SK-N-MC (cell line): ENCODE data around the gene ALDH4A1.

Experiments used
- EZH2 ChIP-seq: fragments of 200-600 bp; sonication (generic); IDR thresholded peaks from one replicate; pipeline ENCODE4 v1.6.1; 2017; ENCODE audit warnings: antibody characterized with exemption
- FOXP2 ChIP-seq: optimal IDR thresholded peaks from 2 replicates; pipeline ENCODE3; 2011; ENCODE audit warnings: mild to moderate bottlenecking, moderate library complexity; ENCODE audit not compliant: insufficient read depth; ENCODE audit errors: extremely low read length, control extremely low read depth
- POLR2AphosphoS5 ChIP-seq: IDR thresholded peaks from 2 replicates; pipeline ENCODE4 v1.6.1; 2012; ENCODE audit warnings: mild to moderate bottlenecking, low read depth, low read length, borderline replicate concordance

- no peak for TF ChIP-seq POLR2AphosphoS5
- TF ChIP-seq EZH2: no peak
- TF ChIP-seq FOXP2: no peak
Measured at GRCh38 chr1:18866314-18866713, 36.0 kb downstream of the ALDH4A1 start.
